Right lobe of liver (tissue), 6 donors: Measurements from ENCODE around the gene ACVRL1. TPM values are rescaled to one million over a fixed set of nuclear protein-coding genes. Genes with fewer than 3 reads are reported as not detected.

ENCODE experiments used
- ATAC-seq, 4 donors: fragments of 200-7000 bp; cut with Tn5 transposase; one replicate each; pipeline ENCODE4 v1.9.1; 2020; ENCODE audit warnings: mild to moderate bottlenecking in 4 of 4, moderate library complexity in 4 of 4
- DNase-seq, 3 donors: peaks; one replicate each; pipeline ENCODE4 v3.0.0-alpha.2; 2020
- H3K27ac ChIP-seq, 3 donors: fragments of 200-600 bp; one replicate each; pipeline ENCODE4 v1.8.0; 2022
- H3K27me3 ChIP-seq, 2 donors: fragments of 200-600 bp; one replicate each; pipeline ENCODE4 v1.8.0; 2022
- H3K36me3 ChIP-seq, 4 donors: fragments of 200-600 bp; sonication (generic) in 1 of 4; one replicate each; pipeline versions ENCODE4 v1.5.1 to v1.8.0; 2017 to 2022; ENCODE audit warnings: control low read depth in 1 of 4
- H3K4me1 ChIP-seq, 4 donors: fragments of 200-600 bp; sonication (generic) in 1 of 4; one replicate each; pipeline versions ENCODE4 v1.5.1 to v1.8.0; 2017 to 2022; ENCODE audit warnings: control low read depth in 1 of 4
- H3K4me3 ChIP-seq, 3 donors: fragments of 200-600 bp; one replicate each; pipeline ENCODE4 v1.8.0; 2022
- H3K9me3 ChIP-seq, 4 donors: fragments of 200-600 bp; sonication (generic) in 1 of 4; one replicate each; pipeline versions ENCODE4 v1.5.1 to v1.8.0; 2017 to 2022; ENCODE audit warnings: control low read depth in 1 of 4
- POLR2A ChIP-seq: fragments of 450-650 bp; IDR thresholded peaks from one replicate; pipeline ENCODE4 v1.6.1; 2017; ENCODE audit warnings: antibody characterized with exemption, mild to moderate bottlenecking
- WGBS: methylation state at CpG from one replicate; pipeline ENCODE4 v1.1.6; 2018; ENCODE audit warnings: low coverage, low lambda C conversion rate; ENCODE audit not compliant: insufficient coverage; ENCODE audit errors: missing lambda C conversion rate; 5-methylcytosine and 5-hydroxymethylcytosine counted together
- intact Hi-C, 2 donors: fragments of 100-400 bp; cut with DNase I; formaldehyde crosslinking; loops; one replicate each; pipeline versions ENCODE4 v1.11.2 to v1.14.1; 2022
- total RNA-seq, 6 experiments: library from RNA; depleted of rRNA in 2 of 6; stranded (reverse); fragments of >200 nt in 2 of 6; fragmentation: NEBNext Ultra II Directional in 3 of 6; extraction: Animal tissue kit (Norgen Biotek cat#: 25700) in 3 of 6; gene quantifications; one replicate each; pipeline versions ENCODE4 v1.1.0 to v1.2.4, GENCODE V29; 2016 to 2023
- TF ChIP-seq, protein P1 (sequence below), 4 donors: fragments of 200-600 bp in 3 of 4; fragments of 450-650 bp in 1 of 4; IDR thresholded peaks; one replicate each; pipeline versions ENCODE4 v1.5.1 to v1.8.0; 2016 to 2022; ENCODE audit warnings: antibody characterized with exemption in 4 of 4, mild to moderate bottlenecking in 2 of 4
- donor health status: DM: no; HTN: yes; CAD: no.
- donor health status: DM: no; HTN: no; CAD: no.
- donor health status: DM: no; HTN: no; CAD: no.
- donor health status: DM: no; HTN: yes; CAD: no.
- donor health status: DM: no; HTN: yes; CAD: no.

Gene ACVRL1
- total RNA-seq, 6 experiments from 2014 or later: 2.9 to 10.7 (median 6.2) TPM

DNA sequence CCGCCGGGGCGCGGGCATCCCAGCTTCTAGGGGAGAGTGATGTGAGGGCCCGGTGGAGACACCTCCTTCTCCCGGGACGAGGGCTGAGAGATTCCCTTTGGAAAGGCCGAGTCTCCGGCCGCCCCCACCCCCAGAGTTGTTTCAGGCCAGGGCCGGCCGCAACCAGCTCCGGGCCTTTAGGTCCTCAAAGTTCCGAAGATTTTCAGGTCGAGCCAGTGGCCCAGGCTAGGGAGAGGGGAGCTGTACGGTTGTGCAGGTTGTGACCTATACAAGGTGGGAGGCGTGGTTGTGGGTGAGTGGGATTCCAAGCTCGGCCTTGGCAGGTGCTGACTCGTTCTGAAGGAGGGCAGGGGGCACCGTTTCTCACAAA lies 37.8 kb upstream of the ACVRL1 start:
- ATAC-seq (no peak), DNase-seq (no peak)
- Histone ChIP-seq H3K27me3 (no peaks in the 10 kb centered on the region), H3K36me3 (no peaks in the 10 kb centered on the region), H3K4me1 (peaks cover 0 to 10% (median 0%) of the 10 kb centered on the region in 4 donors), H3K9me3 (no peaks in the 10 kb centered on the region), H3K4me3 (no peak overlapping the region), H3K27ac (no peak overlapping the region)
- intact Hi-C loops: no loop called here
- 27% methylated on average over 9 of the region's 20 CpGs for WGBS
- TF ChIP-seq POLR2A: no peak
- TF ChIP-seq, protein P1, sequence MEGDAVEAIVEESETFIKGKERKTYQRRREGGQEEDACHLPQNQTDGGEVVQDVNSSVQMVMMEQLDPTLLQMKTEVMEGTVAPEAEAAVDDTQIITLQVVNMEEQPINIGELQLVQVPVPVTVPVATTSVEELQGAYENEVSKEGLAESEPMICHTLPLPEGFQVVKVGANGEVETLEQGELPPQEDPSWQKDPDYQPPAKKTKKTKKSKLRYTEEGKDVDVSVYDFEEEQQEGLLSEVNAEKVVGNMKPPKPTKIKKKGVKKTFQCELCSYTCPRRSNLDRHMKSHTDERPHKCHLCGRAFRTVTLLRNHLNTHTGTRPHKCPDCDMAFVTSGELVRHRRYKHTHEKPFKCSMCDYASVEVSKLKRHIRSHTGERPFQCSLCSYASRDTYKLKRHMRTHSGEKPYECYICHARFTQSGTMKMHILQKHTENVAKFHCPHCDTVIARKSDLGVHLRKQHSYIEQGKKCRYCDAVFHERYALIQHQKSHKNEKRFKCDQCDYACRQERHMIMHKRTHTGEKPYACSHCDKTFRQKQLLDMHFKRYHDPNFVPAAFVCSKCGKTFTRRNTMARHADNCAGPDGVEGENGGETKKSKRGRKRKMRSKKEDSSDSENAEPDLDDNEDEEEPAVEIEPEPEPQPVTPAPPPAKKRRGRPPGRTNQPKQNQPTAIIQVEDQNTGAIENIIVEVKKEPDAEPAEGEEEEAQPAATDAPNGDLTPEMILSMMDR (IDR thresholded peaks at IDR 0.05): no peak

DNA sequence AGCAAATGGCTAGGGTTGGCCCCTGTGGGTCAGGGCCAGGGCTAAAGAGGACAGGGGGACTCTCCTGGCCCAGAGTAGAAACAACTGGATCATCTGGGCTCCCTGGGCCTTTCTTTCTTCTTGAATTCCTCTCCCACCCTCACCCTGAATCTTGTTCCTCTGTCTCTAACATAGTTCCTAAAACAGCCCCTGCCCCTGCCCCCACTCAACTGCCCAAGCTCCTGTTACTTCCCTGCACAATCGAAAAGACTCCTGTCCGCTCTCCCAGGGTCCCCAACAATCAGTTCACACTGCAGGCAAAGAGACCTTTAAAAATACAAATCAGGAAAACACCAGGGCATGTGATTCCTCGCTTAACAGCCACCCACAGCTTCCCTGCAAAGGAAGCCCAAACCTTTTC lies 37.4 kb upstream of the ACVRL1 start:
- intact Hi-C loops: loop anchor here in 1 of 2 donors (10.0 kb wide), 1 partner anchor 45 kb away; no protein-coding TSS in a partner anchor
- 77% methylated on average over 3 of the region's 3 CpGs for WGBS
- Histone ChIP-seq H3K4me3 (no peak overlapping the region), H3K27me3 (no peaks in the 10 kb centered on the region), H3K4me1 (peaks cover 0 to 10% (median 0%) of the 10 kb centered on the region in 4 donors), H3K9me3 (no peaks in the 10 kb centered on the region), H3K36me3 (no peaks in the 10 kb centered on the region), H3K27ac (no peak overlapping the region)
- TF ChIP-seq POLR2A: no peak
- TF ChIP-seq, protein P1 (IDR thresholded peaks at IDR 0.05): no peak
- DNase-seq: peak in 1 of 3 donors; percentile 14
- ATAC-seq: no peak

DNA sequence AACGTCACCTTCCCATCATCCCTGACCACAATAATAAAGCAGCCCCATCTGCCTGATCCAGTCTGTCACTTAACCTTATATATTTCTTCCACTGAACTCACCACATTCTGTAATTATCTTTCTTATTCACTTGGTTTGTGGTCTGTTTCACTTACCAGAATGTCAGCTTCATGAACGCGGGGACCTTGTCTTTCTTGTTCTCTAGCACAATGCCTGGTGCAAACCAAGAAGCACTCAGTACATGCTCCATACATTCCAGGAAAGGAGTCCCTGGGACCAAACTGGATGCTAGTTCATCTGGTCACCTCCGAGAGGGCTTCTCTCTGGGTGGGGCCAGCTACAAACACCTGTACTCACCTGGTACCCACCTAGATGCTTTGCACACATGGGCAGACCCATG lies 36.8 kb upstream of the ACVRL1 start:
- intact Hi-C loops: loop anchor here in 1 of 2 donors (10.0 kb wide), 1 partner anchor 46 kb away; no protein-coding TSS in a partner anchor
- WGBS: 49% methylated on average over 4 of the region's 4 CpGs
- ATAC-seq: no peak
- TF ChIP-seq, protein P1 (IDR thresholded peaks at IDR 0.05): no peak
- no peak for TF ChIP-seq POLR2A
- H3K4me3 ChIP-seq: no peak overlapping the region
- H3K4me1 ChIP-seq: peaks cover 0 to 10% (median 0%) of the 10 kb centered on the region in 4 donors
- H3K27ac ChIP-seq: no peak overlapping the region
- no peaks in the 10 kb centered on the region for H3K9me3 ChIP-seq
- no peak for DNase-seq
- H3K36me3 ChIP-seq: no peaks in the 10 kb centered on the region
- H3K27me3 ChIP-seq: no peaks in the 10 kb centered on the region

DNA sequence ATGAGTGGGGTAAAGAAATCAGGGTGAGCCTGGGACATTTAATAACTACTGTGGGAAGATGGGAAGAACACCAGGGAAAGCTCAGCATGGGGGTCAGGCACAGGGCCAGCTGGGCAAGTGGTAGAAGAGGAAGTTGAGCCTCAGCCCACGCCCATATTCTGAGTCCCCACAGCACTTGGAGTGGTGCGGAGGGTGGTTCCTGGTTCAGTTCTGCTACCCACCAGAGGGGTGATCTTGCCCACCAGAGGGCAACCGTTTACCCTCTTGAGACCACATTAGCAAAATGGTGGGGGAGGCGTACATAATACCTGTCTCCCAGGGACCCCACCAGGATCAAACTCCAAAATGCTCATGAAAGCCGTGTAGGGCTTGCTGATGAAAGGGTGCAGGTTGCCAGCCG lies 36.2 kb upstream of the ACVRL1 start:
- DNase-seq (peak in 1 of 3 donors; percentile 55), ATAC-seq (peak in 3 of 4 donors; percentile 8 to 44 (median 35))
- Histone ChIP-seq H3K4me1 (peaks cover 0 to 10% (median 0%) of the 10 kb centered on the region in 4 donors), H3K27ac (no peak overlapping the region), H3K36me3 (no peaks in the 10 kb centered on the region), H3K4me3 (no peak overlapping the region), H3K9me3 (no peaks in the 10 kb centered on the region), H3K27me3 (no peaks in the 10 kb centered on the region)
- intact Hi-C loops: loop anchor here in 1 of 2 donors (10.0 kb wide), 1 partner anchor 46 kb away; no protein-coding TSS in a partner anchor
- TF ChIP-seq, protein P1 (IDR thresholded peaks at IDR 0.05): no peak
- TF ChIP-seq POLR2A: no peak
- 8% methylated on average over 2 of the region's 6 CpGs for WGBS
